WTC11 (cell line): Measurements from ENCODE around the gene CLEC4M. TPM values are rescaled to one million over a fixed set of nuclear protein-coding genes. Genes with fewer than 3 reads are reported as not detected.

ENCODE experiments used
- ATAC-seq: fragments of 200-7000 bp; cut with Tn5 transposase; 2 replicates; pipeline ENCODE4 v1.10.0; 2021; ENCODE audit warnings: mild to moderate bottlenecking, moderate library complexity
- CTCF ChIA-PET: fragments of 300-600 bp; sonication (Branson Sonifier 250); formaldehyde crosslinking; loops from one replicate; lab custom pipeline; 2021; ENCODE audit warnings: antibody characterized with exemption; lab: Charles Lee
- POLR2A ChIA-PET: fragments of 350-600 bp; sonication (Branson Sonifier 250); formaldehyde crosslinking; loops from one replicate; lab custom pipeline; 2021; ENCODE audit warnings: antibody characterized with exemption; lab: Charles Lee
- DNase-seq: peaks from one replicate; pipeline ENCODE4 v3.0.0; 2021; ENCODE audit warnings: low spot score
- H3K27ac Mint-ChIP-seq: 2 replicates; pipeline ENCODE4 v1.8.0; 2021; ENCODE audit warnings: mixed read lengths
- H3K27me3 Mint-ChIP-seq: 2 replicates; pipeline ENCODE4 v1.8.0; 2021; ENCODE audit warnings: low read depth, mild to moderate bottlenecking, moderate library complexity, mixed read lengths
- H3K36me3 Mint-ChIP-seq: 2 replicates; pipeline ENCODE4 v1.8.0; 2021; ENCODE audit warnings: mixed read lengths
- H3K4me1 Mint-ChIP-seq: 2 replicates; pipeline ENCODE4 v1.8.0; 2022; ENCODE audit warnings: mixed read lengths
- H3K4me3 Mint-ChIP-seq: 2 replicates; pipeline ENCODE4 v1.8.0; 2021; ENCODE audit warnings: mild to moderate bottlenecking, moderate library complexity, mixed read lengths
- H3K9me3 Mint-ChIP-seq: 2 replicates; pipeline ENCODE4 v1.8.0; 2021; ENCODE audit warnings: mixed read lengths
- AR ChIP-seq: fragments of 250-450 bp; sonication (Bioruptor Pico); IDR thresholded peaks from 2 replicates; pipeline ENCODE4 v1.9.0; 2021; ENCODE audit warnings: mild to moderate bottlenecking
- E2F5 ChIP-seq: sonication (generic); formaldehyde crosslinking; IDR thresholded peaks from 2 replicates; pipeline ENCODE4 v1.8.1; 2022; ENCODE audit warnings: mild to moderate bottlenecking, moderate library complexity, missing genetic modification reagents
- MAX ChIP-seq: sonication (generic); formaldehyde crosslinking; IDR thresholded peaks from 2 replicates; pipeline ENCODE4 v1.8.0; 2022; ENCODE audit warnings: mild to moderate bottlenecking, missing genetic modification reagents
- PRDM15 ChIP-seq: sonication (generic); formaldehyde crosslinking; IDR thresholded peaks from 2 replicates; pipeline ENCODE4 v1.8.0; 2022; ENCODE audit warnings: missing genetic modification reagents
- SMAD4 ChIP-seq: sonication (generic); formaldehyde crosslinking; IDR thresholded peaks from 2 replicates; pipeline ENCODE4 v1.8.0; 2022; ENCODE audit warnings: mild to moderate bottlenecking, missing genetic modification reagents
- USF1 ChIP-seq: sonication (generic); formaldehyde crosslinking; IDR thresholded peaks from 2 replicates; pipeline ENCODE4 v1.8.0; 2022; ENCODE audit warnings: mild to moderate bottlenecking, missing genetic modification reagents
- USF2 ChIP-seq: sonication (generic); formaldehyde crosslinking; IDR thresholded peaks from 2 replicates; pipeline ENCODE4 v1.8.1; 2023; ENCODE audit warnings: mild to moderate bottlenecking, missing genetic modification reagents, moderate library complexity
- ZNF219 ChIP-seq: sonication (generic); formaldehyde crosslinking; IDR thresholded peaks from 2 replicates; pipeline ENCODE4 v1.8.0; 2023; ENCODE audit warnings: missing genetic modification reagents, mild to moderate bottlenecking, borderline replicate concordance
- ZNF263 ChIP-seq: sonication (generic); formaldehyde crosslinking; IDR thresholded peaks from 2 replicates; pipeline ENCODE4 v1.8.1; 2022; ENCODE audit warnings: low read depth, mild to moderate bottlenecking, moderate library complexity, missing genetic modification reagents
- ZNF416 ChIP-seq: fragments of 250-450 bp; sonication (Bioruptor Pico); IDR thresholded peaks from 2 replicates; pipeline ENCODE4 v1.9.0; 2021; ENCODE audit warnings: mild to moderate bottlenecking, inconsistent platforms
- ZNF423 ChIP-seq: fragments of 250-450 bp; sonication (Bioruptor Pico); IDR thresholded peaks from 2 replicates; pipeline ENCODE4 v2.1.2; 2022; ENCODE audit warnings: mild to moderate bottlenecking, moderate library complexity
- ZNF532 ChIP-seq: fragments of 250-450 bp; sonication (Bioruptor Pico); IDR thresholded peaks from 2 replicates; pipeline ENCODE4 v1.9.0; 2021; ENCODE audit warnings: mild to moderate bottlenecking, borderline replicate concordance
- total RNA-seq: library from RNA; stranded (reverse); gene quantifications from 3 replicates; pipeline ENCODE4 v1.2.3, GENCODE V29; 2021

Gene CLEC4M
- total RNA-seq, 1 experiment from 2014 or later = not detected

- Mint-ChIP-seq H3K4me1 (peaks cover 12% of the 10 kb centered on the region), H3K27ac (no peak overlapping the region), H3K27me3 (peaks cover 68% of the 10 kb centered on the region), H3K36me3 (no peaks in the 10 kb centered on the region), H3K9me3 (peaks cover 16% of the 10 kb centered on the region), H3K4me3 (peak overlapping the region; percentile 76)
- POLR2A ChIA-PET = interaction anchor here (0.6 to 0.7 kb wide), 2 partner anchors 23 to 114 kb away, joined by 3 read pairs; no protein-coding TSS in a partner anchor
- ATAC-seq = peak; percentile 27
- CTCF ChIA-PET = interaction anchor here (0.6 to 3.4 kb wide), 4 partner anchors 11 to 720 kb away, joined by 3 to 37 read pairs (median 11); partner anchors contain the start of gene TRAPPC5
- peak; percentile 21 for DNase-seq
- peak; percentile 47; the same call in 1 of the 2 replicates for TF ChIP-seq MAX (CRISPR knock-in tag)
- no peak for TF ChIP-seq ZNF532 (CRISPR knock-in tag)
- TF ChIP-seq, all 79 proteins: peak for 1
These were observed 25.9 kb downstream of the CLEC4M start for GRCh38 chr19:7788933-7789323.

- CTCF ChIA-PET = interaction anchor here (0.7 to 3.4 kb wide), 3 partner anchors 10 to 720 kb away, joined by 3 to 37 read pairs (median 19); partner anchors contain the start of gene TRAPPC5
- H3K36me3 Mint-ChIP-seq = no peaks in the 10 kb centered on the region
- no peak overlapping the region for H3K27ac Mint-ChIP-seq
- POLR2A ChIA-PET = interaction anchor here (0.7 kb wide), 1 partner anchor 23 kb away, joined by 3 read pairs; no protein-coding TSS in a partner anchor
- DNase-seq = peak; percentile 87
- ATAC-seq = peak; percentile 75
- peak overlapping the region; percentile 76 for H3K4me3 Mint-ChIP-seq
- peaks cover 20% of the 10 kb centered on the region for H3K9me3 Mint-ChIP-seq
- peaks cover 69% of the 10 kb centered on the region for H3K27me3 Mint-ChIP-seq
- peaks cover 12% of the 10 kb centered on the region for H3K4me1 Mint-ChIP-seq
- peak; percentile 70 for TF ChIP-seq USF2 (CRISPR knock-in tag)
- no peak for TF ChIP-seq E2F5 (CRISPR knock-in tag)
- TF ChIP-seq USF1 (CRISPR knock-in tag) = peak; percentile 63; the same call in 1 of the 2 replicates
- no peak for TF ChIP-seq PRDM15 (CRISPR knock-in tag)
- TF ChIP-seq ZNF532 (CRISPR knock-in tag) = no peak
- TF ChIP-seq SMAD4 (CRISPR knock-in tag) = no peak
- no peak for TF ChIP-seq AR
- TF ChIP-seq ZNF263 (CRISPR knock-in tag) = no peak
- TF ChIP-seq MAX (CRISPR knock-in tag) = peak; percentile 67; the same call in 1 of the 2 replicates
- no peak for TF ChIP-seq ZNF219
- TF ChIP-seq ZNF416 (CRISPR knock-in tag) = no peak
- TF ChIP-seq ZNF423 = no peak
These were observed 26.4 kb downstream of the CLEC4M start for GRCh38 chr19:7789447-7789846.
